ENCODE results near the gene TMEM147.

GRCh38 chr19:35498984-35499527 is 46.4 kb upstream of the TMEM147 start:
- TF ChIP-seq TAF1 (IDR thresholded peaks at IDR 0.05; ENCODE audit: low read depth, low read length) (no peak), POLR2A (IDR thresholded peaks at IDR 0.05; ENCODE audit: low read depth, low read length) (no peak)
